GM23248 (cell line): ENCODE measurements around the gene TSPAN2.

ENCODE experiments used
- EZH2 ChIP-seq: fragments of 200-600 bp; sonication (generic); IDR thresholded peaks from 2 replicates; pipeline ENCODE4 v1.6.1; 2018; ENCODE audit warnings: antibody characterized with exemption, mild to moderate bottlenecking; ENCODE audit not compliant: insufficient read depth, poor library complexity, severe bottlenecking
- EZH2phosphoT487 ChIP-seq: fragments of 200-600 bp; sonication (generic); IDR thresholded peaks from 2 replicates; pipeline ENCODE4 v1.6.1; 2018; ENCODE audit warnings: antibody characterized with exemption, moderate library complexity, mild to moderate bottlenecking, low read depth; ENCODE audit not compliant: insufficient read depth

- no peak for TF ChIP-seq EZH2phosphoT487
- TF ChIP-seq EZH2: no peak
These were observed 41.5 kb upstream of the TSPAN2 start for GRCh38 chr1:115130786-115131185.
